CD8-positive, alpha-beta memory T cell (primary cell): ENCODE measurements around the gene DRC1. TPM values are rescaled to one million over a fixed set of nuclear protein-coding genes. Genes with fewer than 3 reads are reported as not detected.
"Not testable (repeated sequence)": the region's sequence is repeated elsewhere in the genome, so short reads cannot be mapped to it uniquely, and the experiment has no call there.

Source experiments
- CTCF ChIA-PET: fragments of 350-600 bp; sonication (Branson Sonifier 250); formaldehyde crosslinking; loops from one replicate; lab custom pipeline; 2021; ENCODE audit warnings: antibody characterized with exemption; lab: Charles Lee
- POLR2A ChIA-PET: fragments of 350-600 bp; sonication (Branson Sonifier 250); formaldehyde crosslinking; loops from one replicate; lab custom pipeline; 2021; ENCODE audit warnings: antibody characterized with exemption; lab: Charles Lee
- DNase-seq, 5 donors: peaks; one replicate each; pipeline versions ENCODE4 v3.0.0 to v3.0.0-alpha.2; 2020 to 2022; ENCODE audit warnings: mixed read lengths in 1 of 5
- H3K27ac ChIP-seq: one replicate; pipeline ENCODE4 v1.7.0; 2013; ENCODE audit warnings: low read depth, mild to moderate bottlenecking, low read length, moderate library complexity
- H3K27me3 ChIP-seq: 2 replicates; pipeline ENCODE4 v1.7.0; 2013; ENCODE audit warnings: low read length, mild to moderate bottlenecking; ENCODE audit not compliant: insufficient read depth, poor library complexity, severe bottlenecking
- H3K36me3 ChIP-seq: 2 replicates; pipeline ENCODE4 v1.7.0; 2013; ENCODE audit warnings: mild to moderate bottlenecking, low read length, moderate library complexity; ENCODE audit not compliant: insufficient read depth
- H3K4me1 ChIP-seq: 2 replicates; pipeline ENCODE4 v1.7.0; 2013; ENCODE audit warnings: mild to moderate bottlenecking, low read length, moderate library complexity; ENCODE audit not compliant: insufficient read depth
- H3K4me3 ChIP-seq: 2 replicates; pipeline ENCODE4 v1.7.0; 2013; ENCODE audit warnings: mild to moderate bottlenecking, low read length
- H3K9me3 ChIP-seq: 2 replicates; pipeline ENCODE4 v1.7.0; 2013; ENCODE audit warnings: mild to moderate bottlenecking, low read length
- H3K27ac Mint-ChIP-seq, 8 donors: one replicate each; pipeline ENCODE4 v1.8.0; 2020 to 2021; ENCODE audit warnings: mixed read lengths in 8 of 8, mild to moderate bottlenecking in 6 of 8, inconsistent platforms in 3 of 8, moderate library complexity in 3 of 8
- H3K27me3 Mint-ChIP-seq, 2 donors: one replicate each; pipeline ENCODE4 v1.8.0; 2020 to 2021; ENCODE audit warnings: mixed read lengths in 2 of 2, mild to moderate bottlenecking in 1 of 2, moderate library complexity in 1 of 2
- H3K36me3 Mint-ChIP-seq, 3 donors: one replicate each; pipeline ENCODE4 v1.8.0; 2020 to 2021; ENCODE audit warnings: mixed read lengths in 3 of 3, inconsistent platforms in 1 of 3, mild to moderate bottlenecking in 1 of 3
- H3K4me1 Mint-ChIP-seq, 3 donors: one replicate each; pipeline ENCODE4 v1.8.0; 2020 to 2021; ENCODE audit warnings: mixed read lengths in 3 of 3, inconsistent platforms in 1 of 3, mild to moderate bottlenecking in 1 of 3
- H3K4me3 Mint-ChIP-seq, 7 donors: one replicate each; pipeline ENCODE4 v1.8.0; 2020 to 2021; ENCODE audit warnings: mixed read lengths in 7 of 7, mild to moderate bottlenecking in 6 of 7, moderate library complexity in 4 of 7, inconsistent platforms in 2 of 7
- H3K9me3 Mint-ChIP-seq, 5 donors: one replicate each; pipeline ENCODE4 v1.8.0; 2020 to 2022; ENCODE audit warnings: mixed read lengths in 5 of 5, mild to moderate bottlenecking in 3 of 5, moderate library complexity in 2 of 5, inconsistent platforms in 1 of 5
- polyA plus RNA-seq: library from polyadenylated mRNA; unstranded; fragments of 300-500 nt; fragmentation: Illumina TruSeq; gene quantifications from one replicate; pipeline ENCODE4 v1.2.3, GENCODE V29; 2021
- total RNA-seq, 2 experiments: library from RNA; stranded (reverse); gene quantifications; one replicate each; pipeline ENCODE4 v1.2.3, GENCODE V29; 2021

DRC1 gene
- not detected for total RNA-seq
- polyA plus RNA-seq, result not detected

DNA sequence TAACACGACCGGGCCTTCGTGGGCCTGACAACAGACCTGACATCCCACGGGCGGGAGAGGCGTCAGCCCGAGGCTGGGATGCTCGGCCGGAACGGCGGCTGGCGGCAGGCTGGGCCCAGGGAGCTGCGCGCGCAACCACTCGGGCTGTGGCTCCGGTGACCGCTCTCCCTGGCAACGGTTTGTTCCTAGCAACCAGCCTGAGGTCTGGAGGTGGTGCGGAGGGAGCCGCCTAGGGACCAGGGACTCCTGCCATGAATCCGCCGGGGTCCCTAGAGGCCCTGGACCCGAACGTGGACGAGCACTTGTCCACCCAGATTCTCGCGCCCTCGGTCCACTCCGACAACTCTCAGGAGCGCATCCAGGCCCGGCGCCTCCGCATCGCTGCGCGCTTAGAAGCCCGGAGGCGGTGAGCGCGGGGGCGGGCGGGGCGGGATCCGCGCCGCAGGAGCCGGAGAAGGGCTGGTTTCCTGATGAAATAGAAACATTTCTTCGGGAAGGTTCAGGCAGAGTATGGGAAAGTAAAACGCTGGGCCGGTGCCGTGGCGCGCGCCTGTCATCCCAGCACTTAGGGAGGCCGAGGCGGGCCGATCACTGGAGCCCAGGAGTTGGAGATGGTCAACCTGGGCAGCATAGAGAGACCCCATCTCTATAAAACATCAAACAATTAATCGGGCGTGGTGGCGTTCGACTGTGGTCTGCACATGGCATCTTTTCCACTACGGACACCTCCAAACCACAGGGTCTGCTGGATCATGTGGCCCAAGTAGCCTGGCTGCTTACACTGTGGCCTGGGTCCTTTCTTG, at the start of gene DRC1:
Gene DRC1, plus strand, starts transcription at position 182 of the 803 bp plus-strand sequence. Its CDS starts 70 bp downstream, at position 252.
- H3K9me3 Mint-ChIP-seq, result no peaks in the 10 kb centered on the region
- H3K27me3 Mint-ChIP-seq, result peaks cover 14 to 26% of the 10 kb centered on the region in 2 donors
- Histone ChIP-seq H3K27me3 (peaks cover 3% of the 10 kb centered on the region), H3K9me3 (no peaks in the 10 kb centered on the region), H3K36me3 (no peaks in the 10 kb centered on the region), H3K27ac (no peak within 1 kb of the TSS), H3K4me1 (no peaks in the 10 kb centered on the region), H3K4me3 (no peak within 1 kb of the TSS)
- ChIA-PET CTCF (no interaction called here), POLR2A (no interaction called here)
- no peak for DNase-seq
- peaks cover 0 to under 1% (median under 1%) of the 10 kb centered on the region in 3 donors for H3K36me3 Mint-ChIP-seq
- H3K4me3 Mint-ChIP-seq, result no peak within 1 kb of the TSS
- H3K27ac Mint-ChIP-seq, result no peak within 1 kb of the TSS
- H3K4me1 Mint-ChIP-seq, result peaks cover under 1 to 7% (median 2%) of the 10 kb centered on the region in 3 donors

DNA sequence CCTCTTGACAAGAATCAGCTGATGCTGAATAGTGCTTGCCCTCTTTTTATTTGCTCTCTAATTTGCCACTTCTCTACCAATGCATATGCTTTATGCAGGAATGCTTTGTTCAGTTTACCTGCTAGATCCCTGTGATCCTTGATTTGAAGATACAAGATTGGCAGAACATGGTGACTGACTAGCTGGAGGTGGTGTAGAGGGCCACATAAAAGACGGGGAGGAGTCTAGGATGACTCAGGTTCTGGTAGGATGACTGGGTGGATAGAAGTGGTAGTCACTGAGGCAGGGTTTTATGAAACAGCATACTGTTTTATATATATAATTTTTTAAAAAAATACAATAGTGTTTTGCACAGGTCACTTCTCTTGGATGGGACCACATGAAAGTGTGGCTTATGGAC, 48.8 kb upstream of the DRC1 start:
- ChIA-PET CTCF (interaction anchor here (1.5 kb wide), 1 partner anchor 9 kb away, joined by 3 read pairs; no protein-coding TSS in a partner anchor), POLR2A (no interaction called here)
- no peak overlapping the region for H3K4me3 Mint-ChIP-seq
- no peaks in the 10 kb centered on the region for H3K9me3 ChIP-seq
- H3K4me1 ChIP-seq, result peaks cover 14% of the 10 kb centered on the region
- H3K27me3 Mint-ChIP-seq, result no peaks in the 10 kb centered on the region
- peaks cover 30 to 76% (median 64%) of the 10 kb centered on the region in 3 donors for H3K4me1 Mint-ChIP-seq
- H3K36me3 ChIP-seq, result no peaks in the 10 kb centered on the region
- peak overlapping the region in 3 of 8 donors; percentile 18 to 66 (median 25) for H3K27ac Mint-ChIP-seq
- H3K4me3 ChIP-seq, result no peak overlapping the region
- DNase-seq, result no peak
- H3K27ac ChIP-seq, result no peak overlapping the region
- no peaks in the 10 kb centered on the region for H3K27me3 ChIP-seq
- H3K36me3 Mint-ChIP-seq, result peaks cover 0 to 19% (median 5%) of the 10 kb centered on the region in 3 donors
- no peaks in the 10 kb centered on the region for H3K9me3 Mint-ChIP-seq

DNA sequence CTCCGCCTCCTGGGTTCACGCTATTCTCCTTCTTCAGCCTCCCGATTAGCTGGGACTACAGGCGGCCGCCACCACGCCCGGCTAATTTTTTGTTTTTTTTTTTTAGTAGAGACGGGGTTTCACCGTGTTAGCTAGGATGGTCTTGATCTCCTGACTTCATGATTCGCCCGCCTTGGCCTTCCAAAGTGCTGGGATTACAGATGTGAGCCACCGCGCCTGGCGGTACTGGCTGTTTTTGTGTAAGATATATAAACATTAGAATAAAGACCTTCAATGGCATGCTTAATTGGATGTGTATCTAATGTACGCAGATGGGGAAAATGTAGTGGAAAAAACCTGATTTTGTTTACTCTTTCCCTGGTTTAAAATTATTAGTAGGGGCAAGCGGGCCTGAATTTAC, 47.3 kb upstream of the DRC1 start:
- H3K4me3 ChIP-seq, DNase-seq, H3K27ac Mint-ChIP-seq, H3K9me3 ChIP-seq, H3K4me1 ChIP-seq, H3K36me3 ChIP-seq, H3K27me3 ChIP-seq, H3K27me3 Mint-ChIP-seq, H3K9me3 Mint-ChIP-seq, H3K4me3 Mint-ChIP-seq, POLR2A ChIA-PET: not testable (repeated sequence)
- H3K4me1 Mint-ChIP-seq, result peaks cover 28 to 79% (median 65%) of the 10 kb centered on the region in 3 donors
- H3K36me3 Mint-ChIP-seq, result peaks cover 0 to 17% (median 8%) of the 10 kb centered on the region in 3 donors
- H3K27ac ChIP-seq, result peak overlapping the region; percentile 41
- CTCF ChIA-PET, result interaction anchor here (1.2 kb wide), 1 partner anchor 19 kb away, joined by 3 read pairs; no protein-coding TSS in a partner anchor

DNA sequence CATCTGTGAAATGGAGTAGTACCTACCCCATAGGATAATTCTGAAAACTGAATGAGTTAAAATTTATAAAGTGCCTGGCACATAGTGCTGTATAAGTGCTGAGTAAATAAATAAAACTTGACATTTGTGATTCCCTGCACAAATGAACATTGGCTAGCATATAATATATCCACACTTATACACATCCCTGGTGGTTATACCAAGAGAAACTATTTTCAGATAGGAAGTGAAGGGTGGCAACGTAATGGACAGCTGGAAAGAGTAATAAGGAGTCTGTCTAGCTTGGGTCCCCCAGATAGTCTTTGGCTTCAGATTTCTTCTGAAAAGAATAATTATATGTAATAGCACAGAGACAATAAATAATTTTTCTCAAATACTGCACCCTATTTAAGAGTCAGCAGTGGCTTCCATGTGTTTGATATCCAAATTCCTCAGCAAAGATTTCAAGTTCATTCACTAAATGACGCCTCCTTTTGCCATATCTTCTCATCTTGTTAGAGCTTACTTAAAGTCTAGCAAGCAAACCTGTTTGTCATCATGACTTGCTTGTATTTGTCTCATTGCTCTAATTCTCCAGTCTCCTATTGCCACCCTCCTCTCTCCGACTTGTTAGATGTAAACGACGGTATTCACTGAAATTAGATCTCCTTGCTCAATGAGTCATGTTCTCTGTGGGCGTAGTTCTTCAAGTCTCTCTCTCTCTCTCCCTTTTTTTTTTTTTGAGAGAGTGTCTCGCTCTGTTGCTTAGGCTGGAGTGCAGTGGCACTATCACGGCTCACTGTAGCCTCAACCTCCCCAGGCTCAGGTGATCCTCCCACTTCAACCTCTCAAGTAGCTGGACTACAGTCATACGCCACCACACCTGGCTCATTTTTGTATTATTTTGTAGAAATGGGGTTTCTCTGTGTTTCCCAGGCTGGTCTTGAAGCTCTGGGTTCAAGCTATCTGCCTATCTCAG, 46.4 kb upstream of the DRC1 start:
- Histone ChIP-seq H3K27ac (peak overlapping the region; percentile 69), H3K36me3 (no peaks in the 10 kb centered on the region), H3K4me3 (no peak overlapping the region), H3K27me3 (no peaks in the 10 kb centered on the region), H3K9me3 (no peaks in the 10 kb centered on the region), H3K4me1 (peaks cover 4% of the 10 kb centered on the region)
- no peak for DNase-seq
- POLR2A ChIA-PET, result no interaction called here
- Mint-ChIP-seq H3K9me3 (no peaks in the 10 kb centered on the region), H3K27ac (peak overlapping the region in 1 of 8 donors; percentile 2), H3K36me3 (peaks cover 0 to 17% (median 8%) of the 10 kb centered on the region in 3 donors), H3K4me3 (peak overlapping the region in 2 of 7 donors; percentile 33 to 49), H3K4me1 (peaks cover 29 to 84% (median 70%) of the 10 kb centered on the region in 3 donors), H3K27me3 (no peaks in the 10 kb centered on the region)
- CTCF ChIA-PET, result interaction anchor here (1.2 kb wide), 1 partner anchor 9 kb away, joined by 4 read pairs; the partner anchor contains the start of genes ADGRF3 and SELENOI

DNA sequence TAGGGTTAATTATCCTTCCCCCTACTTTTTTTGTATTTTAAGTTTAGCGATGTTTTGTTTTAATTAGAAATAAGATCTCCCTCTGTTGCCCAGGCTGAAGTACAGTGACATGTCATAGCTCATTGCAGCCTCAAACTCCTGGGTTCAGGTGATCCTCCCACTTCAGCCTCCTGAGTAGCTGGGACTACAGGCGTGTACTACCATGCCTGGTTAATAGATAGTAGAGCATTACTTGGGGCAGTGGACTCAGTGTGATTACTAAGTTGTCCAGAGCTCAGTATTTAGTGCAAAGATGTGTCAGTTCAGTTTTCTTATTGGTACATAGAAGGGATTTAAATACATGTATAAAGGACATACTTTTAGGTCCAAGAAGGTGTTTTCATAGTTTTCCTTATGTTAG, 45.6 kb upstream of the DRC1 start:
- Histone ChIP-seq H3K4me1 (peaks cover 4% of the 10 kb centered on the region), H3K4me3 (no peak overlapping the region), H3K36me3 (no peaks in the 10 kb centered on the region), H3K27me3 (no peaks in the 10 kb centered on the region), H3K9me3 (no peaks in the 10 kb centered on the region), H3K27ac (peak overlapping the region; percentile 69)
- no peak overlapping the region for H3K4me3 Mint-ChIP-seq
- DNase-seq, result no peak
- no peaks in the 10 kb centered on the region for H3K27me3 Mint-ChIP-seq
- POLR2A ChIA-PET, result no interaction called here
- H3K9me3 Mint-ChIP-seq, result no peaks in the 10 kb centered on the region
- peaks cover 0 to 18% (median 8%) of the 10 kb centered on the region in 3 donors for H3K36me3 Mint-ChIP-seq
- peak overlapping the region in 1 of 8 donors; percentile 30 for H3K27ac Mint-ChIP-seq
- CTCF ChIA-PET, result interaction anchor here (1.2 kb wide), 1 partner anchor 10 kb away, joined by 4 read pairs; the partner anchor contains the start of genes ADGRF3 and SELENOI
- H3K4me1 Mint-ChIP-seq, result peaks cover 32 to 85% (median 70%) of the 10 kb centered on the region in 3 donors

DNA sequence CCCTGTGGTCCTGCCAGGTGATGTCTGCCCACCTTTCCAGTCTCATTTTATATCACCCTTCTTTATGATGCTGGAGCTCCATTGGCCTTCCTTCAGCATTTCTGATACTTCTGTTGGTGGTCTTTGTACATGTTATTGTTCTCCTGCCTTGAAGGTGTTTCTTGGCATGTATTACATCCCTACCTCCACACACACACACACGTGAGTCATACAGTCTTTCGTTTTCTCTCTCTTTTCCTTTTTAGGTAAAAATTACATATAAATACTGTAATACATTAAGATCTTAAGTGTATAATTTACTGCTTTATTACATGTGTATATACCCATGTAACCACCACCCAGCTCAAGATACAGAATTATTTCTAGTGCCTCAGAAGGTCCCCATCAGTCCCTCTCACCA, 44.9 kb upstream of the DRC1 start:
- Mint-ChIP-seq H3K27me3 (no peaks in the 10 kb centered on the region), H3K27ac (peak overlapping the region in 3 of 8 donors; percentile 30 to 60 (median 38)), H3K9me3 (no peaks in the 10 kb centered on the region), H3K4me3 (no peak overlapping the region), H3K4me1 (peaks cover 28 to 85% (median 71%) of the 10 kb centered on the region in 3 donors), H3K36me3 (peaks cover 0 to 16% (median 8%) of the 10 kb centered on the region in 3 donors)
- ChIA-PET CTCF (no interaction called here), POLR2A (no interaction called here)
- Histone ChIP-seq H3K27ac (peak overlapping the region; percentile 69), H3K36me3 (no peaks in the 10 kb centered on the region), H3K9me3 (no peaks in the 10 kb centered on the region), H3K27me3 (no peaks in the 10 kb centered on the region), H3K4me3 (no peak overlapping the region), H3K4me1 (peaks cover 4% of the 10 kb centered on the region)
- no peak for DNase-seq

DNA sequence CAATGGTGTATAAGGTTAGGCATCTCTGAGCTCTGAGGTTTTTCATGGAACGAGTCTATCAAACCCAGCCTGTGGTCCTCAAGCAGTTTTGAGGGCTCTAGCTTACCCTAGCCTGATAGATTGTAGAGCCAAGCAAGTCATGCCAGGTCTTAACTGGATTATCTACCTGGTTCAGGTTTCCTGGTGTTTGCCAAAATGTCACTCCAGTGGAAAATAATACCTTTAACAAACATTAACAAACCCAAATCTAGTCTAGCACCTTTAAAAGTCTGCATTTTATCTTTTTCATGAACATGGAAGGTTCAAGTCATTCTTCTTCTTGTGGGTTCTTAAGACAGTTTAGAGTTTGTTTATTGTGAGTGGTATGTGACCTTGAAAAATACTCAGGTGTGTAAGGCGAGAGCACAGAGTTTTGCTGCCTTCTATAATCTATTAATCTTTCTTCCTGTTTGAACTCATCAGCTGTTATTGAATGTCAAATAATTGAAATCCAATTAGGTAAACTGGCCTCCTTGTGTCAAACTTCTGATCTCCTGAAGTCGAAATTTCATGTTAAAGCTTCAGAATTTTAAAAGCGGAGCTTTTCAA, 41.7 kb upstream of the DRC1 start:
- Histone ChIP-seq H3K9me3 (no peaks in the 10 kb centered on the region), H3K4me3 (no peak overlapping the region), H3K27ac (no peak overlapping the region), H3K4me1 (peaks cover 12% of the 10 kb centered on the region), H3K36me3 (no peaks in the 10 kb centered on the region), H3K27me3 (no peaks in the 10 kb centered on the region)
- no peak for DNase-seq
- peaks cover 0 to 17% (median 3%) of the 10 kb centered on the region in 3 donors for H3K36me3 Mint-ChIP-seq
- H3K4me3 Mint-ChIP-seq, result no peak overlapping the region
- peaks cover 34 to 79% (median 71%) of the 10 kb centered on the region in 3 donors for H3K4me1 Mint-ChIP-seq
- POLR2A ChIA-PET, result no interaction called here
- H3K27ac Mint-ChIP-seq, result peak overlapping the region in 3 of 8 donors; percentile 15 to 70 (median 20)
- no peaks in the 10 kb centered on the region for H3K9me3 Mint-ChIP-seq
- no peaks in the 10 kb centered on the region for H3K27me3 Mint-ChIP-seq
- CTCF ChIA-PET, result no interaction called here
